Measurements from ENCODE around the gene U2AF2.

U2AF2 gene

GRCh38 chr19:55643003-55643886, 11.6 kb upstream of the U2AF2 start, which contains the start of gene ZNF581:
Gene ZNF581, plus strand, starts transcription at chr19:55643649. Its CDS starts 923 bp downstream, at chr19:55644572.
- DNase-seq (ENCODE audit: low read depth): peak; percentile 81

GRCh38 chr19:55643887-55644176, 11.0 kb upstream of the U2AF2 start:
- DNase-seq (ENCODE audit: low read depth): no peak

GRCh38 chr19:55644191-55644833, 10.5 kb upstream of the U2AF2 start:
- DNase-seq (ENCODE audit: low read depth): no peak

- DNase-seq (ENCODE audit: low read depth): no peak
Observed at GRCh38 chr19:55644842-55645511, 9.9 kb upstream of the U2AF2 start.

GRCh38 chr19:55645512-55645881, 9.3 kb upstream of the U2AF2 start:
- DNase-seq (ENCODE audit: low read depth): no peak

GRCh38 chr19:55646889-55647731, 7.7 kb upstream of the U2AF2 start:
- DNase-seq (ENCODE audit: low read depth): peak; percentile 19

GRCh38 chr19:55647732-55648584, 6.9 kb upstream of the U2AF2 start, which contains the start of gene CCDC106:
Gene CCDC106, plus strand, starts transcription at chr19:55648212. Its CDS starts 835 bp downstream, at chr19:55649047.
- DNase-seq (ENCODE audit: low read depth): peak; percentile 71

- no peak for DNase-seq (ENCODE audit: low read depth)
Observed at GRCh38 chr19:55648585-55649267, 6.1 kb upstream of the U2AF2 start.

GRCh38 chr19:55649268-55650125, 5.3 kb upstream of the U2AF2 start:
- no peak for DNase-seq (ENCODE audit: low read depth)

- no peak for DNase-seq (ENCODE audit: low read depth)
Observed at GRCh38 chr19:55650126-55650557, 4.7 kb upstream of the U2AF2 start.

- no peak for DNase-seq (ENCODE audit: low read depth)
Observed at GRCh38 chr19:55650602-55651230, 4.1 kb upstream of the U2AF2 start.

GRCh38 chr19:55651236-55651635, 3.6 kb upstream of the U2AF2 start:
- DNase-seq (ENCODE audit: low read depth): no peak

- DNase-seq (ENCODE audit: low read depth): no peak
Observed at GRCh38 chr19:55652311-55653128, 2.3 kb upstream of the U2AF2 start.

GRCh38 chr19:55653651-55654322, 1.0 kb upstream of the U2AF2 start:
- peak; percentile 97 for DNase-seq (ENCODE audit: low read depth)

- DNase-seq (ENCODE audit: low read depth): peak; percentile 99
Observed at GRCh38 chr19:55654323-55654867, 440 bp upstream of the U2AF2 start.

- no peak for DNase-seq (ENCODE audit: low read depth)
Observed at GRCh38 chr19:55655648-55656040, 809 bp downstream of the U2AF2 start.

- no peak for DNase-seq (ENCODE audit: low read depth)
Observed at GRCh38 chr19:55656552-55656951, 1.7 kb downstream of the U2AF2 start.

All from ELR (cell line).